Neuronal stem cell (in vitro differentiated cells): ENCODE measurements around the gene FPR1.

Source experiments
- DNase-seq: peaks from one replicate; pipeline ENCODE4 v3.0.0-alpha.2; 2013; ENCODE audit warnings: low spot score
- H2AFZ ChIP-seq: one replicate; pipeline ENCODE4 v1.6.1; 2013; ENCODE audit warnings: mild to moderate bottlenecking, low read length, inconsistent platforms
- H2AK5ac ChIP-seq: 2 replicates; pipeline ENCODE4 v1.6.1; 2013; ENCODE audit warnings: low read depth, mild to moderate bottlenecking, inconsistent platforms, low read length, moderate library complexity, mixed read lengths
- H2BK120ac ChIP-seq: 2 replicates; pipeline ENCODE4 v1.6.1; 2013; ENCODE audit warnings: low read depth, mild to moderate bottlenecking, inconsistent platforms, low read length, moderate library complexity, mixed read lengths
- H2BK12ac ChIP-seq: one replicate; pipeline ENCODE4 v1.6.1; 2013; ENCODE audit warnings: low read length, inconsistent platforms
- H2BK15ac ChIP-seq: 2 replicates; pipeline ENCODE4 v1.6.1; 2013; ENCODE audit warnings: mild to moderate bottlenecking, low read length, inconsistent platforms, mixed read lengths
- H2BK5ac ChIP-seq: one replicate; pipeline ENCODE4 v1.6.1; 2013; ENCODE audit warnings: inconsistent platforms, mild to moderate bottlenecking, low read length, moderate library complexity
- H3K14ac ChIP-seq: one replicate; pipeline ENCODE4 v1.6.1; 2013; ENCODE audit warnings: low read length, inconsistent platforms
- H3K18ac ChIP-seq: 2 replicates; pipeline ENCODE4 v1.6.1; 2013; ENCODE audit warnings: low read length, inconsistent platforms
- H3K23ac ChIP-seq: 2 replicates; pipeline ENCODE4 v1.6.1; 2013; ENCODE audit warnings: low read depth, mild to moderate bottlenecking, mixed read lengths, low read length, inconsistent platforms; ENCODE audit not compliant: poor library complexity
- H3K27ac ChIP-seq: replicated peaks from 3 replicates; pipeline ENCODE4 v1.5.1; 2013; ENCODE audit warnings: low read length, inconsistent platforms
- H3K27me3 ChIP-seq, 3 experiments: 2 replicates each; pipeline ENCODE4 v1.6.1; 2013; ENCODE audit warnings: low read length in 3 of 3, mild to moderate bottlenecking in 2 of 3, inconsistent platforms in 1 of 3, low read depth in 1 of 3, mixed read lengths in 1 of 3, moderate library complexity in 1 of 3; ENCODE audit not compliant: control insufficient read depth in 3 of 3, insufficient read depth in 3 of 3
- H3K36me3 ChIP-seq, 2 donors: replicated peaks in 1 of 2; 2 replicates each; pipeline ENCODE4 v1.6.1; 2013; ENCODE audit warnings: low read length in 2 of 2; ENCODE audit not compliant: control insufficient read depth in 2 of 2, insufficient read depth in 2 of 2
- H3K4ac ChIP-seq: 2 replicates; pipeline ENCODE4 v1.6.1; 2013; ENCODE audit warnings: inconsistent platforms, mild to moderate bottlenecking, low read length, moderate library complexity
- H3K4me1 ChIP-seq, 2 donors: 1 replicate in 1 of 2; 2 replicates in 1 of 2; pipeline ENCODE4 v1.6.1; 2013; ENCODE audit warnings: low read length in 2 of 2, low read depth in 1 of 2; ENCODE audit not compliant: control insufficient read depth in 2 of 2, insufficient read depth in 1 of 2
- H3K4me2 ChIP-seq: one replicate; pipeline ENCODE4 v1.6.1; 2013; ENCODE audit warnings: mild to moderate bottlenecking, low read length, inconsistent platforms; ENCODE audit not compliant: insufficient read depth, poor library complexity, severe bottlenecking
- H3K4me3 ChIP-seq, 2 donors: 2 replicates each; pipeline ENCODE4 v1.5.1; 2013; ENCODE audit warnings: low read length in 2 of 2, mild to moderate bottlenecking in 2 of 2, inconsistent platforms in 1 of 2, moderate library complexity in 1 of 2
- H3K79me1 ChIP-seq: one replicate; pipeline ENCODE4 v1.6.1; 2013; ENCODE audit warnings: low read depth, mild to moderate bottlenecking, inconsistent platforms, low read length, moderate library complexity
- H3K9ac ChIP-seq: one replicate; pipeline ENCODE4 v1.6.1; 2013; ENCODE audit warnings: mild to moderate bottlenecking, low read depth, low read length, inconsistent platforms; ENCODE audit not compliant: poor library complexity
- H3K9me3 ChIP-seq, 2 donors: replicated peaks in 1 of 2; 2 replicates each; pipeline versions ENCODE3 to v1.6.1; 2013; ENCODE audit warnings: low read length in 2 of 2, mild to moderate bottlenecking in 2 of 2, inconsistent platforms in 1 of 2, low read depth in 1 of 2, mixed read lengths in 1 of 2, moderate library complexity in 1 of 2; ENCODE audit not compliant: control insufficient read depth in 2 of 2, insufficient read depth in 1 of 2
- H4K8ac ChIP-seq: one replicate; pipeline ENCODE4 v1.6.1; 2013; ENCODE audit warnings: low read depth, mild to moderate bottlenecking, inconsistent platforms, low read length, moderate library complexity
- H4K91ac ChIP-seq: one replicate; pipeline ENCODE4 v1.6.1; 2013; ENCODE audit warnings: low read length, low read depth, mild to moderate bottlenecking, inconsistent platforms; ENCODE audit not compliant: poor library complexity
- WGBS, 2 donors: extraction: QIAGEN DNeasy Blood & Tissue Kit; methylation state at CpG; one replicate each; pipeline ENCODE4 v1.1.7; 2013; ENCODE audit warnings: missing lambda C conversion rate in 2 of 2, mixed read lengths in 1 of 2; ENCODE audit not compliant: insufficient read length in 2 of 2, insufficient replicate concordance in 1 of 2; ENCODE audit errors: extremely low coverage in 2 of 2; 5-methylcytosine and 5-hydroxymethylcytosine counted together

Gene FPR1

DNA sequence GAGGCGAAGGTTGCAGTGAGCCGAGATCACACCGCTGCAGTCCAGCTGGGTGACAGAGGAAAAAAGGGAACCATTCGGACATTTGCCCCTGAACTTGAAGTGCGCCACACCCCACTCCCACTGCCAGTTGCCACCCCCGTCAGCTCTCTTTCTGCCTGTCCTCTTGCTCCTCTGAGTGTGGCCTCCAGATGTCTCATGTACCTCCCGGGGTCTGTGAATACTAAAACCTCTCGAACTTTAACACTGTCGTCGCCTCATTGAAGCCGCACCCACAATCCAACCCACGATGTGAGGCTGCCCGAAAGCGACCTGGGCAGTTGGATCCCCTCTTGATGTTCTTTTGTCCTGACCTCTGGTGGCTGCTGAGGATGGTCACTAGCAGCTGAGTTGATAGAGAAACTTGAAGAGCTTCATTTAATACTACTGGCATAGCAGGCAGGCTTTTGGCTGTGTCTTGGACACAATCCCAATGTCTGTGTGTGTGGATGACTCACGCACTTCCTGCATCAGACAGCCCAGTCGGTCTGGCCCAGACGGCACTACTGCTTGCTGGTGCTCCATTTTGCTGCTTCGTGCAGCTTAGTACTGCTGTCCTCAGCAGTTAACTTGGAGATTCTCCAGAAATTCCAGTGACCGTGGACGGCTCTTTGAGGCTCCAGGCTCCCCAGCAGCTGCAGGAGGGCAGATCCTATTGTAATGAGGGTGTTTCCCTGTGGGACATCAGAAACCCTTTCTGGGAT, 47.5 kb upstream of the FPR1 start:
- Histone ChIP-seq H3K27me3 (no peaks in the 10 kb centered on the region), H3K4me1 (no peaks in the 10 kb centered on the region), H4K8ac (no peak overlapping the region), H2AFZ (no peak overlapping the region), H3K36me3 (no peaks in the 10 kb centered on the region), H3K9ac (no peak overlapping the region), H3K4me2 (no peak overlapping the region), H3K4me3 (no peak overlapping the region), H3K9me3 (peaks cover 0 to 8% of the 10 kb centered on the region in 2 donors), H3K27ac (no peak overlapping the region), H3K79me1 (no peaks in the 10 kb centered on the region), H2BK5ac (no peak overlapping the region), H3K23ac (no peak overlapping the region), H3K4ac (no peak overlapping the region), H2BK12ac (no peak overlapping the region), H4K91ac (no peak overlapping the region), H2BK15ac (no peak overlapping the region), H3K14ac (no peak overlapping the region), H2AK5ac (no peak overlapping the region), H3K18ac (no peak overlapping the region), H2BK120ac (no peak overlapping the region)
- no peak for DNase-seq
- no CpG with 5 or more reads among the region's 20 CpGs for WGBS, 2 donors

DNA sequence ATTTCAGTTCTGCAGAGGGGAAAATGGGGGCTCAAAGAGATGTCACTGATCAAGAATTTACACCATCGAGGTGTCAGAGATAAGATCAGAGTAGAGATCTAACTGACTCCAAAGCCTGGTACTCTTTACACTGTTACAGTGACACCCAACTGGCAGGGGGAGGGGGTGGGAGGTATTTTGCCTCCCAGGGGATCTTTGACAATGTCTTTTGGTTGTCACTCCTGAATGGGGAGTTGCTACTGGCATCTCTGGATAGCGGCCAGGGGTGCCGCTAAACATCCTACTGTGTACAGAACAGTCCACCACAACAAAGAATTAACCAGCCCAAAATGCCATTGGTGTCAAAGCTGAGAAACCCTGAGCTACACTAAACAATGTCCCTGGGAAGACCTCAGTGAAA, 46.4 kb upstream of the FPR1 start:
- Histone ChIP-seq H3K18ac (no peak overlapping the region), H3K27ac (no peak overlapping the region), H2AFZ (no peak overlapping the region), H3K4ac (no peak overlapping the region), H4K91ac (no peak overlapping the region), H3K14ac (no peak overlapping the region), H3K9me3 (peaks cover 0 to 8% of the 10 kb centered on the region in 2 donors), H2BK12ac (no peak overlapping the region), H2BK15ac (no peak overlapping the region), H3K79me1 (no peaks in the 10 kb centered on the region), H3K4me2 (no peak overlapping the region), H3K4me3 (no peak overlapping the region), H3K27me3 (no peaks in the 10 kb centered on the region), H2BK5ac (no peak overlapping the region), H3K4me1 (no peaks in the 10 kb centered on the region), H2AK5ac (no peak overlapping the region), H3K9ac (no peak overlapping the region), H3K23ac (no peak overlapping the region), H2BK120ac (no peak overlapping the region), H4K8ac (no peak overlapping the region), H3K36me3 (no peaks in the 10 kb centered on the region)
- no CpG with 5 or more reads among the region's 3 CpGs for WGBS, 2 donors
- DNase-seq = no peak

DNA sequence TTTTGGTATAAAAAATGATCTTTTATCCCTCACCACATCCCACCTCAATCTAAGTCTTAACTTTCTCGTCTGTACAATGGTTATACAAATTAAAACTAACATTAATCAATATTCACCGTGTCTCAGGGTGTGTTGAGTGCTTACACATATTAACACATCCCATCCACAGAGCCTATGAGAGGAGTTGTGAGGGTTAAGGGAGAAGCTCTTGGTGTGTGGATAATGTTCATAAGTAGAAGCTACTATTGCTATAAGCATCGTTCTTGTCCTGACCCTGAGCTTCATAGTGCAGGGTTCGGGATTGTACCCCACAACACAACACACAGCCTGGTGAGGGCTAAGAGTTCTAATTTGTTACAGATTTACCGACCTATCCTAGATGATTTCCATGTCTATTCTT, 45.8 kb upstream of the FPR1 start:
- no peak overlapping the region for H3K14ac ChIP-seq
- no peak overlapping the region for H2BK120ac ChIP-seq
- no peak overlapping the region for H2BK12ac ChIP-seq
- H3K23ac ChIP-seq = no peak overlapping the region
- WGBS, 2 donors = 100% methylated on average over 1 of the region's 5 CpGs; no CpG with 5 or more reads in 1 of the 2 donors
- no peaks in the 10 kb centered on the region for H3K79me1 ChIP-seq
- H3K4me1 ChIP-seq = no peaks in the 10 kb centered on the region
- no peak overlapping the region for H3K4ac ChIP-seq
- no peak overlapping the region for H3K4me2 ChIP-seq
- no peak overlapping the region for H4K91ac ChIP-seq
- H3K9ac ChIP-seq = no peak overlapping the region
- H3K27ac ChIP-seq = no peak overlapping the region
- no peak overlapping the region for H2BK5ac ChIP-seq
- no peaks in the 10 kb centered on the region for H3K36me3 ChIP-seq
- no peak overlapping the region for H2AK5ac ChIP-seq
- no peak for DNase-seq
- no peaks in the 10 kb centered on the region for H3K27me3 ChIP-seq
- H2BK15ac ChIP-seq = no peak overlapping the region
- H3K18ac ChIP-seq = no peak overlapping the region
- no peak overlapping the region for H4K8ac ChIP-seq
- H3K9me3 ChIP-seq = peaks cover 0 to 8% of the 10 kb centered on the region in 2 donors
- no peak overlapping the region for H2AFZ ChIP-seq
- no peak overlapping the region for H3K4me3 ChIP-seq

DNA sequence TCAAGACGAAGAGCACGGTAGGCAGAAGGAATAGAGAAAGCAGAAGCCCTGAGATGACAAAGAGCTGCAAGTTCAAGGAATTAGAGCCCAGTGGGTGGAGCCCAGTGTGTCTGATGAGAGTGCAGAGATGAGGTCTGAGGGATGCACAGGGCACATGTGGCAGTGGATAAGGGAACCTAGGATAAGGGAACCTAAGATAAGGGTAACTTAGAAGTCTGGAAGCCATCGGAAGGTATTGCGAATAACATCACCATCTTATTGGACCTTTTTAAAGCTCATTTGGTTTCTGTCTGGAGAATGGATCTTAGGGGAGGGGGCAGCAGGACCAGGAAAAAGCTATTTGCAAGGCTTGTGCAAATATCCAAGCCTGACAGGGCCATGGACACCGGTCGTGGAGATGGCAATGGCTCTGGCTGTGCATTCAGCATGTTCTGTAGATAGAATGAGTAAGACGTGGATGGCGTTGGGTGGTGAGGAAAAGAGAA, 44.6 kb upstream of the FPR1 start:
- H4K91ac ChIP-seq = no peak overlapping the region
- no peak overlapping the region for H2AFZ ChIP-seq
- no peak overlapping the region for H3K4me2 ChIP-seq
- no peak overlapping the region for H3K27ac ChIP-seq
- H2BK120ac ChIP-seq = no peak overlapping the region
- H3K9me3 ChIP-seq = peaks cover 0 to 5% of the 10 kb centered on the region in 2 donors
- no peak overlapping the region for H4K8ac ChIP-seq
- no peak overlapping the region for H3K9ac ChIP-seq
- H3K4ac ChIP-seq = no peak overlapping the region
- no peaks in the 10 kb centered on the region for H3K4me1 ChIP-seq
- no peaks in the 10 kb centered on the region for H3K79me1 ChIP-seq
- no peak overlapping the region for H3K18ac ChIP-seq
- H2AK5ac ChIP-seq = no peak overlapping the region
- H3K23ac ChIP-seq = no peak overlapping the region
- no peak overlapping the region for H2BK15ac ChIP-seq
- DNase-seq = no peak
- whole genome bisulfite sequencing, 2 donors = 100% methylated on average over 2 of the region's 8 CpGs; no CpG with 5 or more reads in 1 of the 2 donors
- H2BK12ac ChIP-seq = no peak overlapping the region
- H3K36me3 ChIP-seq = no peaks in the 10 kb centered on the region
- no peak overlapping the region for H2BK5ac ChIP-seq
- H3K27me3 ChIP-seq = no peaks in the 10 kb centered on the region
- H3K4me3 ChIP-seq = no peak overlapping the region
- no peak overlapping the region for H3K14ac ChIP-seq
